Smooth muscle cell (in vitro differentiated cells): ENCODE data around the gene PHACTR2. TPM values are rescaled to one million over a fixed set of nuclear protein-coding genes. Genes with fewer than 3 reads are reported as not detected.

Experiments used
- DNase-seq: peaks from one replicate; lab custom pipeline; 2025; ENCODE audit not compliant: unreplicated experiment; lab: John Stamatoyannopoulos, UW
- H2AFZ ChIP-seq: fragments of 200-600 bp; sonication (generic); 2 replicates; pipeline ENCODE4 v1.6.0; 2016; ENCODE audit warnings: antibody characterized with exemption, low read depth, mild to moderate bottlenecking
- H3F3A ChIP-seq: fragments of 200-600 bp; sonication (generic); 2 replicates; pipeline ENCODE4 v1.6.0; 2017; ENCODE audit warnings: antibody characterized with exemption, low read depth
- H3K27ac ChIP-seq: fragments of 200-600 bp; sonication (generic); 2 replicates; pipeline ENCODE4 v1.5.1; 2016; ENCODE audit warnings: low read depth, mild to moderate bottlenecking
- H3K27me3 ChIP-seq: fragments of 200-600 bp; sonication (generic); 2 replicates; pipeline ENCODE4 v1.6.1; 2016; ENCODE audit warnings: low read depth, mild to moderate bottlenecking
- H3K36me3 ChIP-seq: fragments of 200-600 bp; sonication (generic); 2 replicates; pipeline ENCODE4 v1.5.1; 2016; ENCODE audit warnings: low read depth
- H3K4me1 ChIP-seq: fragments of 200-600 bp; sonication (generic); 2 replicates; pipeline ENCODE4 v1.5.1; 2016; ENCODE audit warnings: low read depth
- H3K4me2 ChIP-seq: fragments of 200-600 bp; sonication (generic); 2 replicates; pipeline ENCODE4 v1.6.0; 2016; ENCODE audit warnings: mild to moderate bottlenecking
- H3K4me3 ChIP-seq: fragments of 200-600 bp; sonication (generic); 2 replicates; pipeline ENCODE4 v1.5.1; 2016; ENCODE audit warnings: mild to moderate bottlenecking
- H3K79me2 ChIP-seq: fragments of 200-600 bp; sonication (generic); 2 replicates; pipeline ENCODE4 v1.6.0; 2016; ENCODE audit warnings: low read depth, mild to moderate bottlenecking
- H3K9ac ChIP-seq: fragments of 200-600 bp; sonication (generic); 2 replicates; pipeline ENCODE4 v1.6.0; 2016; ENCODE audit warnings: low read depth
- H3K9me3 ChIP-seq: fragments of 200-600 bp; sonication (generic); replicated peaks from 2 replicates; pipeline ENCODE4 v1.5.1; 2016; ENCODE audit warnings: low read depth
- H4K20me1 ChIP-seq: fragments of 200-600 bp; sonication (generic); 2 replicates; pipeline ENCODE4 v1.6.0; 2016; ENCODE audit warnings: low read depth
- CTCF ChIP-seq: fragments of 200-600 bp; sonication (generic); IDR thresholded peaks from 2 replicates; pipeline ENCODE4 v1.5.1; 2017; ENCODE audit warnings: borderline replicate concordance, mild to moderate bottlenecking, antibody characterized with exemption; ENCODE audit not compliant: insufficient read depth, poor library complexity, severe bottlenecking
- WGBS: methylation state at CpG from one replicate; pipeline ENCODE4 v1.1.7; 2016; ENCODE audit warnings: low lambda C conversion rate; 5-methylcytosine and 5-hydroxymethylcytosine counted together
- polyA plus RNA-seq: library from polyadenylated mRNA; unstranded; fragments of >200 nt; fragmentation: Nextera tagmentation; extraction: Ambion mirVana; gene quantifications from 2 replicates; pipeline ENCODE4 v1.2.1, GENCODE V29; 2016
- total RNA-seq: library from RNA; depleted of rRNA; stranded (reverse); fragments of >200 nt; gene quantifications from 2 replicates; pipeline ENCODE4 v1.2.3, GENCODE V29; 2014

Gene PHACTR2
- total and polyA plus RNA-seq, 2 experiments from 2014 or later, result 62.7 to 80.4 TPM

GRCh38 chr6:143679041-143679440, 1.3 kb downstream of the PHACTR2 start:
- DNase-seq, result no peak
- 4% methylated on average over 3 of the region's 3 CpGs for WGBS
- Histone ChIP-seq H3K27ac (peak overlapping the region; percentile 86), H3K79me2 (peaks cover 63% of the 10 kb centered on the region), H3K9ac (peak overlapping the region; percentile 94), H2AFZ (peak overlapping the region; percentile 89), H3K4me3 (peak overlapping the region; percentile 78), H3K36me3 (no peaks in the 10 kb centered on the region), H3K27me3 (no peaks in the 10 kb centered on the region), H4K20me1 (peaks cover 3% of the 10 kb centered on the region), H3K9me3 (peaks cover 5% of the 10 kb centered on the region), H3F3A (peaks cover 10% of the 10 kb centered on the region), H3K4me1 (peaks cover 59% of the 10 kb centered on the region), H3K4me2 (peak overlapping the region; percentile 94)
- TF ChIP-seq CTCF, result no peak

- Histone ChIP-seq H3K9ac (peak overlapping the region; percentile 94), H3K27me3 (no peaks in the 10 kb centered on the region), H3K4me3 (peak overlapping the region; percentile 78), H4K20me1 (peaks cover 9% of the 10 kb centered on the region), H3F3A (peaks cover 10% of the 10 kb centered on the region), H3K27ac (peak overlapping the region; percentile 86), H3K36me3 (no peaks in the 10 kb centered on the region), H2AFZ (no peak overlapping the region), H3K4me1 (peaks cover 48% of the 10 kb centered on the region), H3K79me2 (peaks cover 74% of the 10 kb centered on the region), H3K9me3 (peaks cover 5% of the 10 kb centered on the region), H3K4me2 (peak overlapping the region; percentile 94)
- DNase-seq, result no peak
- WGBS, result 28% methylated on average over 5 of the region's 5 CpGs
- no peak for TF ChIP-seq CTCF
Observed at GRCh38 chr6:143680141-143680540, 2.4 kb downstream of the PHACTR2 start.

- Histone ChIP-seq H4K20me1 (peaks cover 21% of the 10 kb centered on the region), H3K27ac (no peak overlapping the region), H3K9ac (no peak overlapping the region), H3K4me3 (no peak overlapping the region), H3K79me2 (peaks cover 100% of the 10 kb centered on the region), H3F3A (no peaks in the 10 kb centered on the region), H3K27me3 (no peaks in the 10 kb centered on the region), H3K4me2 (no peak overlapping the region), H2AFZ (no peak overlapping the region), H3K4me1 (peaks cover 35% of the 10 kb centered on the region), H3K36me3 (no peaks in the 10 kb centered on the region), H3K9me3 (peaks cover 5% of the 10 kb centered on the region)
- no peak for DNase-seq
- WGBS, result 100% methylated on average over 3 of the region's 3 CpGs
- no peak for TF ChIP-seq CTCF
Observed at GRCh38 chr6:143682805-143683204, 5.0 kb downstream of the PHACTR2 start.

GRCh38 chr6:143684486-143684885, 6.7 kb downstream of the PHACTR2 start:
- Histone ChIP-seq H3K79me2 (peaks cover 100% of the 10 kb centered on the region), H3K9ac (no peak overlapping the region), H3K27me3 (no peaks in the 10 kb centered on the region), H3K9me3 (peaks cover 5% of the 10 kb centered on the region), H3K27ac (no peak overlapping the region), H3K36me3 (no peaks in the 10 kb centered on the region), H3F3A (no peaks in the 10 kb centered on the region), H3K4me1 (peaks cover 28% of the 10 kb centered on the region), H3K4me2 (no peak overlapping the region), H4K20me1 (peaks cover 37% of the 10 kb centered on the region), H2AFZ (no peak overlapping the region), H3K4me3 (no peak overlapping the region)
- 80% methylated on average over 1 of the region's 1 CpG for WGBS
- no peak for DNase-seq
- no peak for TF ChIP-seq CTCF
